GM03348 (cell line): ENCODE measurements around the gene SLC45A1.

ENCODE experiments used
- DNase-seq: peaks from one replicate; pipeline ENCODE4 v3.0.0; 2012; ENCODE audit warnings: low spot score

The SLC45A1 gene

GRCh38 chr1:8384577-8384976 is 66.7 kb downstream of the SLC45A1 start:
- DNase-seq, result no peak

DNA sequence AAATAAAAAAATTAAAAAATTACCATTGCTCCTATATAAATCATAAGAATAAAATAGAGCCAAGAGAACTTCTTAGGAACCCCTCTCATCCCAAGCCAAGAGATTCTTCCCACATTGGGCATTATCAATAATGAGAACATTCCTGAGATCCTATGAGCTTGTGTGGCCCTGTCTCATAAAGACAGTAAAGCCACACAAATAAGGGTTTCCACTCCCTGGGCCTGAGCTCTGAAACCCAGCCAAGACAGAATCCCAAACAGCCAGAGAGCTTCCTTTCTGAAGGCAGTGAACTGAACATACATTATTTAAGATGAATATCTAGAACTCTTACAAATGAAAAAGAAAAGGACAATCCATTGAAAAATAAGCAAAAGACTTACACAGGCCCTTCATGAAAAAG is 68.3 kb downstream of the SLC45A1 start:
- DNase-seq, result no peak

- no peak for DNase-seq
Measured at GRCh38 chr1:8388732-8389562, 71.0 kb downstream of the SLC45A1 start.

DNA sequence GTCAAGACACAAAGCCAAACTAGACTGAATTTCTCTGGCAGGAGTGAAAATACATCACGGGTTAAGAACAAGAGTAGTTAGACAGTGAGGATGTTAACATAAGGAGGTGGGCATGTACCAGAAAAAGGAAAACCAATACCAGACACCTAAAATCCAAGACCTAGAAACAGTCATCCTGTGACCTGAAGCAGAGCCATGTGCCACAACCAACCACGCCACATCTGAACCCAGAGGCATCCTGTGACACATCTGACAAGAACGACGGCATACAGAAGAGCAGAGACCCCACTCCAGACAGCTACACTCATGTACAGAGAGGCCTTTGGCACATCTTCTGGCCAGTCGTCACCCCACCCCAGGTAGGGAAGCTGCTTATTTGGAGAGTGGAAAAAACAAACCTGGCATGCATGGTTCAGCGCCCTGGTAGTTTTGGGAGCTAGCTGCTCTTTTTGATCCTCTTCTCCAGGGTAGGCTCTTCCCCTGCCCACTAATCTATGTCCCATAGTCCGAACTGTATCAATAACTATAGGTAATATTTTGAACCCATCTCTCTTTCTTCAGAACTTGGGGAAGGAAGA is 72.1 kb downstream of the SLC45A1 start:
- DNase-seq, result no peak

DNA sequence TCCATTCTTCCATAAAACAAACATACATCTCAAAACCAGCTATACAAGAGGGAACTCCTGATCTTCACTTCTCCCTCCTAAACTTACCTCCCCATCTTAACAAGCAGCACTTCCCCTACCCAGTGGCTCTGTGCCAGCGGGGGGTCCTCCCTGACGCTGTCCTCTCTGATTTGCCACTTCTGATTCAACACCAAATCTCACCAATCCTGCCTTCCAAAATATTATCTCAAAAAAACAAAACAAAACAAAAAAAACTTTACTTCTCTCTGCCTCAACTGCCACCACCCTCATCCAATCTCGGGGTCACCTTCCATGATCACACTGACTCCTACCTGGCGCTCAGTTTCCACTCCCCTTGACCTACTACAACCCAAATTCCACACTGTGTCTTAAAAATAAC is 72.8 kb downstream of the SLC45A1 start:
- DNase-seq, result no peak

- no peak for DNase-seq
Measured at GRCh38 chr1:8392522-8392921, 74.6 kb downstream of the SLC45A1 start.
